Measurements from ENCODE around the gene SLC25A26. TPM values are rescaled to one million over a fixed set of nuclear protein-coding genes. Genes with fewer than 3 reads are reported as not detected.
"Not testable (repeated sequence)": the region's sequence is repeated elsewhere in the genome, so short reads cannot be mapped to it uniquely, and the experiment has no call there.

Gene SLC25A26
- total RNA-seq, 1 donor from 2014 or later, result 18.9 TPM

DNA sequence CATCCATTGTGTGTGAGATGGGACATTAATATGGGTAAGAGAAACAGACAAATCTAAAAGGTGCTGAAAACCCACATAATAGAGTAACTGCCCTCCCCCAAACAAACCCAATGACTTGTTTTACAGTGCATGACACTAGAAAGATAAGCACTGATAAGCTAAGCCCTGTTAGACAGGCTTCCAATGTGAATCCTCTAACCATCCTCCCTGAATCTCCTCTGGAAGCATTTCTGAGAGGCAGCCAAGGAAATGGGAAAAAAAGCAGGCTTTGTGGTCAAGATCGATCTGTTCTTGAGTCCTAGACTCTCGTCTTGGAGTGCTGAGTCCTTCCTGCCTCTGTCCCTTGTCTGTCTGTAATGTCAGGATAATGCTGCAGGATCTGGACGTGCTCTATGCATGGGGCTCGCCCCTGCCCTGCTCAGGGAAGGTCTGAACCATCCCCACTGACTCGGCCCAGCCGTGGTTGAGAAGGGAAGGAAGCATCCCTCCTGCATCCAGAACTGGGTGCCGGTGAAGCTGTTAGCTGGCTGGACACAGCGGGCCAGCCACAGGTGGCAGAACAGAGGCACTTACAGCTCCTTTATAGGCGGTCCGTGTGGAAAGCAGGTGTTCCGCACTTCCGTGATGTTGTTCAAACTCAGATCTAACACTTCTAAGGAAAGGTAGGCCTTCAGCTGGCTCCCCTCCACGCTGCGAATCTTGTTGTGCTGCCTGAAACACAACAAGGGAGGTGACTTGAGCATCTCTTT, 195.9 kb downstream of the SLC25A26 start:
- Mint-ChIP-seq H3K27ac (ENCODE audit: unreplicated experiment) (no peak overlapping the region), H3K36me3 (ENCODE audit: low read depth, unreplicated experiment) (peaks cover 46% of the 10 kb centered on the region), H3K4me3 (ENCODE audit: unreplicated experiment) (no peak overlapping the region), H3K4me1 (ENCODE audit: unreplicated experiment) (peaks cover 23% of the 10 kb centered on the region), H3K27me3 (ENCODE audit: unreplicated experiment) (no peaks in the 10 kb centered on the region), H3K9me3 (ENCODE audit: unreplicated experiment) (peaks cover 15% of the 10 kb centered on the region)
- TF ChIP-seq, protein P1, sequence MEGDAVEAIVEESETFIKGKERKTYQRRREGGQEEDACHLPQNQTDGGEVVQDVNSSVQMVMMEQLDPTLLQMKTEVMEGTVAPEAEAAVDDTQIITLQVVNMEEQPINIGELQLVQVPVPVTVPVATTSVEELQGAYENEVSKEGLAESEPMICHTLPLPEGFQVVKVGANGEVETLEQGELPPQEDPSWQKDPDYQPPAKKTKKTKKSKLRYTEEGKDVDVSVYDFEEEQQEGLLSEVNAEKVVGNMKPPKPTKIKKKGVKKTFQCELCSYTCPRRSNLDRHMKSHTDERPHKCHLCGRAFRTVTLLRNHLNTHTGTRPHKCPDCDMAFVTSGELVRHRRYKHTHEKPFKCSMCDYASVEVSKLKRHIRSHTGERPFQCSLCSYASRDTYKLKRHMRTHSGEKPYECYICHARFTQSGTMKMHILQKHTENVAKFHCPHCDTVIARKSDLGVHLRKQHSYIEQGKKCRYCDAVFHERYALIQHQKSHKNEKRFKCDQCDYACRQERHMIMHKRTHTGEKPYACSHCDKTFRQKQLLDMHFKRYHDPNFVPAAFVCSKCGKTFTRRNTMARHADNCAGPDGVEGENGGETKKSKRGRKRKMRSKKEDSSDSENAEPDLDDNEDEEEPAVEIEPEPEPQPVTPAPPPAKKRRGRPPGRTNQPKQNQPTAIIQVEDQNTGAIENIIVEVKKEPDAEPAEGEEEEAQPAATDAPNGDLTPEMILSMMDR (IDR thresholded peaks at IDR 0.05; ENCODE audit: unreplicated experiment), result no peak
- no peak for DNase-seq (ENCODE audit: low spot score)

DNA sequence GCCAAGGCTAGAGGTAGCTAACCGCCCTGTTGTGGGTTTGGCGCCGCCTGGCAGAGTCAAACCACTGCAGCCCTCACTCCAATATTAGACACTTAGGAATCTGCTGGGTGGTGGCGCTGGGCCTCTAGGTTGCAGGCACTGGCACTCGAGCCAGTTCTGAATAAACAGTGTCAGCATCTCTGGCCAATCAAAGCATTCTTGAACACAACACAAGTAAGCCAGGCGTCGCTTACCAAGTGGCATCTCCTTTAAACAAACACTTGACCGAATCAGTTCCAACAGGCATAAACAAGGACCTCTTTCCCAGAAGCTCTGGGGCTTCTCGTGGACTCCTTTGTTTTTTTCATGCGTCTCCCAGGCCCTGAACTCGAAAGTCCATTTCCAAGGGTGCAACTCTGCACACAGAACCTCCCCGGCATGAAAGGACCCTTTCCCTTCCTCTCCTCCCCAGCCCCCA, 197.7 kb downstream of the SLC25A26 start:
- TF ChIP-seq, protein P1 (IDR thresholded peaks at IDR 0.05; ENCODE audit: unreplicated experiment), result no peak
- Mint-ChIP-seq H3K27ac (ENCODE audit: unreplicated experiment) (no peak overlapping the region), H3K4me3 (ENCODE audit: unreplicated experiment) (no peak overlapping the region), H3K4me1 (ENCODE audit: unreplicated experiment) (peaks cover 14% of the 10 kb centered on the region), H3K36me3 (ENCODE audit: low read depth, unreplicated experiment) (peaks cover 51% of the 10 kb centered on the region), H3K27me3 (ENCODE audit: unreplicated experiment) (no peaks in the 10 kb centered on the region), H3K9me3 (ENCODE audit: unreplicated experiment) (peaks cover 24% of the 10 kb centered on the region)
- DNase-seq (ENCODE audit: low spot score), result no peak

DNA sequence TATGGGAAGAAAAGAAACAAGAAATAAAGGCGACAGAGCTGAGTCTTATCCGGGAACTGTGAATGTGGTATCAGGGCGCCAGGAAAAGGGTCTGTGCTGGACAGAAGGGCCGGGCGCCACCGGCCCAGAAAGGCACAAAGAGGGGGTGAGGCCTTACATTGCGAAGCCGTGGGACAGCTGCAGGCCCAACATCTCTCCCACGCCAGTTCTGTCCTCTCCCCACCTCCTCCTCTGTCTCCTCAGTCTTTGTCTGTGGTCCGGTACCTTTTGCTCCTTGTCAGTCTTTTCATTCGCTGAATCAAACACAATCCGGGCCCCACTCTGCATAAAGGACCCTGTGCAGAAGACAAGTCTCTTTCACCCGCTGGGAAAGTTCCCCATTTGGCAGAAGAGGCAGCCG, 198.2 kb downstream of the SLC25A26 start:
- Mint-ChIP-seq H3K27ac (ENCODE audit: unreplicated experiment) (no peak overlapping the region), H3K36me3 (ENCODE audit: low read depth, unreplicated experiment) (peaks cover 53% of the 10 kb centered on the region), H3K27me3 (ENCODE audit: unreplicated experiment) (no peaks in the 10 kb centered on the region), H3K4me1 (ENCODE audit: unreplicated experiment) (peaks cover 14% of the 10 kb centered on the region), H3K4me3 (ENCODE audit: unreplicated experiment) (no peak overlapping the region), H3K9me3 (ENCODE audit: unreplicated experiment) (peaks cover 26% of the 10 kb centered on the region)
- TF ChIP-seq, protein P1 (IDR thresholded peaks at IDR 0.05; ENCODE audit: unreplicated experiment), result no peak
- DNase-seq (ENCODE audit: low spot score), result no peak

DNA sequence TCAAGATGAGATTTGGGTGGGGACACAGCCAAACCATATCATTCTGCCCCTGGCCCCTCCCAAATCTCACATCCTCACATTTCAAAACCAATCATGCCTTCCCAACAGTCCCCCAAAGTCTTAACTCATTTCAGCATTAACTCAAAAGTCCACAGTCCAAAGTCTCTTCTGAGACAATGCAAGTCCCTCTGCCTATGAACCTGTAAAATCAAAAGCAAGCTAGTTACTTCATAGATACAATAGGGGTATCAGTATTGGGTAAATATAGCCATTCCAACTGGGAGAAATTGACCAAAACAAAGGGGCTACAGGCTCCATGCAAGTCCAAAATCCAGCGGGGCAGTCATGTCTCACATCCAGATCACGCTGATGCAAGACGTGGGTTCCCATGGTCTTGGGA, 200.3 kb downstream of the SLC25A26 start:
- not testable (repeated sequence) for H3K27ac Mint-ChIP-seq (ENCODE audit: unreplicated experiment); H3K4me3 Mint-ChIP-seq (ENCODE audit: unreplicated experiment); H3K27me3 Mint-ChIP-seq (ENCODE audit: unreplicated experiment); DNase-seq (ENCODE audit: low spot score)
- peaks cover 14% of the 10 kb centered on the region for H3K4me1 Mint-ChIP-seq (ENCODE audit: unreplicated experiment)
- peaks cover 26% of the 10 kb centered on the region for H3K9me3 Mint-ChIP-seq (ENCODE audit: unreplicated experiment)
- H3K36me3 Mint-ChIP-seq (ENCODE audit: low read depth, unreplicated experiment), result peaks cover 52% of the 10 kb centered on the region

DNA sequence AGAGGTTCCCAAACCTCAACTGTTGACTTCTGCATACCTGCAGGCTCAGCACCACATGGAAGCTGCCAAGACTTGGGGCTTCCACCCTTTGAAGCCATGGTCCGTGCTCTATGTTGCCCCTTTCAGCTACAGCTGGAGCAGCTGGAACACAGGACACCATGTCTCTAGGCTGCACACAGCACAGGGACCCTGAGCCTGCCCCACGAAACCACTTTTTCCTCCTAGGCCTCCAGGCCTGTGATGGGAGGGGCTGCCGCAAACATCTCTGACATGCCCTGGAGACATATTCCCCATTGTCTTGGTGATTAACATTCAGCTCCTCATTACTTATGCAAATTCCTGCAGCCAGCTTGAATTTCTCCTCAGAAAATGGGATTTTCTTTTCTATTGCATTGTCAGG, 201.1 kb downstream of the SLC25A26 start:
- not testable (repeated sequence) for DNase-seq (ENCODE audit: low spot score); H3K27ac Mint-ChIP-seq (ENCODE audit: unreplicated experiment); H3K27me3 Mint-ChIP-seq (ENCODE audit: unreplicated experiment); H3K4me3 Mint-ChIP-seq (ENCODE audit: unreplicated experiment)
- Mint-ChIP-seq H3K4me1 (ENCODE audit: unreplicated experiment) (peaks cover 11% of the 10 kb centered on the region), H3K36me3 (ENCODE audit: low read depth, unreplicated experiment) (peaks cover 49% of the 10 kb centered on the region), H3K9me3 (ENCODE audit: unreplicated experiment) (peaks cover 26% of the 10 kb centered on the region)

DNA sequence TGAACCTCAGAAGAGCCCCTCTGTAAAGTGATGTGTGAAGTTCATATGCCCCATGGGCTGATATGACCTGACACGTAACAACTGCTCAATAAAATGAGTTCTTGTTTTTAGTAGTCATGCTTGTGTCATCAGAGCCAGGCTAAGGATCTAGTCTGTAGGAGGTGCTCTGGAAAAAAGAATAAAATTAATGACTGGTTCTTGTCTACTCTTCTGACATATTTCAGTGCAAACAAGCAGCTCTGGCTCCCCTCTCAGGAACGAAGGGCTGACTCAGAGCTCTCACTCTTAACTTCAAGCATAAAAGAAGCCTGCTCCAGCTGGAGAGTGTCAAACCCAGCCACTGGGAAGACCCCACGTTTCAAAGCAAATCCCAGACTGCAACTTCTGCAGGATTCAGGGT, 203.0 kb downstream of the SLC25A26 start:
- H3K4me1 Mint-ChIP-seq (ENCODE audit: unreplicated experiment), result peaks cover 17% of the 10 kb centered on the region
- no peak for DNase-seq (ENCODE audit: low spot score)
- TF ChIP-seq, protein P1 (IDR thresholded peaks at IDR 0.05; ENCODE audit: unreplicated experiment), result no peak
- H3K27me3 Mint-ChIP-seq (ENCODE audit: unreplicated experiment), result peaks cover 7% of the 10 kb centered on the region
- peaks cover 26% of the 10 kb centered on the region for H3K9me3 Mint-ChIP-seq (ENCODE audit: unreplicated experiment)
- peaks cover 39% of the 10 kb centered on the region for H3K36me3 Mint-ChIP-seq (ENCODE audit: low read depth, unreplicated experiment)
- no peak overlapping the region for H3K27ac Mint-ChIP-seq (ENCODE audit: unreplicated experiment)
- no peak overlapping the region for H3K4me3 Mint-ChIP-seq (ENCODE audit: unreplicated experiment)

Measured in endothelial cell (in vitro differentiated cells).